OCI-LY7 (cell line): ENCODE measurements around the gene RNF148.

Experiments used
- CTCF ChIP-seq: fragments of 200-600 bp; sonication (generic); conservative IDR thresholded peaks from 2 replicates; pipeline ENCODE4 v1.5.1; 2014; ENCODE audit warnings: mild to moderate bottlenecking, antibody characterized with exemption, low read length, moderate library complexity, mixed read lengths
- EZH2phosphoT487 ChIP-seq: fragments of 200-600 bp; sonication (generic); IDR thresholded peaks from 2 replicates; pipeline ENCODE4 v1.6.1; 2018; ENCODE audit warnings: low read depth, borderline replicate concordance, mild to moderate bottlenecking, mixed run types, antibody characterized with exemption, low read length, moderate library complexity, mixed read lengths

- TF ChIP-seq CTCF (no peak), EZH2phosphoT487 (no peak)
Measured at GRCh38 chr7:122658856-122659255, 43.9 kb downstream of the RNF148 start.
